HG03135 (cell line): Measurements from ENCODE around the gene CD79A.

Experiments
- ATAC-seq: cut with Tn5 transposase; IDR thresholded peaks from one replicate; pipeline ENCODE4 v1.9.1; 2021; ENCODE audit warnings: mild to moderate bottlenecking, moderate library complexity; ENCODE audit not compliant: unreplicated experiment

Gene CD79A

DNA sequence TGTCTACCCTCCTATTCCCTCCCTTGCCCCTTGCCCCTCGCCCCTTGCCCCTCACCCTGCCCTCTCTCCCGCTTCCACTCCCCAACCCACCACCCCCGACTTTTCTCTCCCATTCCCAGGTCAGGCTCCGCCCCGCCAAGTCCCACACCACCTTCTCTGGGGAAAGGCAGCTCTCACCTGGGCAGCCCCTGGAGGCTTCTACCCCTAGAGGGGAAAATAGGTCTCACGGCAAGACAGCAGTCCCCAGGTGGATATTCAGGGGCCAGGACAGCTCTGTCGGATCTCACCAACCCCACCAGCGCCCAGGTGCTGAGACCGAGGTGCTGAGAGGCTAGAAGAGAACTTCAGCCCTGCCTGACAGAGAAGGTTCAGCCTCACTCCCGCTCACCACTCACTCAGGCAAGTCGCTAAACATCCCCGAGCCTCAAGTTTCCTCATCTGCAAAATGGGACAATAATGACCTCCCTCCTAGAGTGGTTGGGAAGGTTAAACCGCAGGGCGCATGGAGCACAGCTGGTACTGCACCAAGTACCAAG lies 52.5 kb downstream of the CD79A start:
- no peak for ATAC-seq

DNA sequence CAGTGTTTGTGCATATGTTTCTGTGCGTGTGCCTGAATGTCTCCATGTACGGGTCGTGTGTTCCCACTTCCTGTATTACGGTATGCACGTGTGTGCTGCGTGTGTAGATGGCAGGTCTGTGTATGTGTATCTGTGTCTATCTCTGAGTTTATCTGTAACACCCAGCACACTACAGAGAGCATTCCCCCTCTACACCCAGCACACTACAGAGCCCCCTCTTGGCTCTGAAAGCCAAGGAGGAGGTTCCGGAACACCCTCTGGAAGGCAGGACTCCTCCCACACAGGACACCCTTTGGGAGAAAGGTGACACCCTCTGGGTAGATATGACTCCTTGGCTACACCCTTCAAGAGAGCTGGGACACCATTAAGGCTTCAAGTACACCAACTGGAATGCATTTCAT lies 53.2 kb downstream of the CD79A start:
- ATAC-seq: no peak
